Neural cell (in vitro differentiated cells): ENCODE measurements around the gene AKAP14. TPM values are rescaled to one million over a fixed set of nuclear protein-coding genes. Genes with fewer than 3 reads are reported as not detected.

Experiments
- H2AFZ ChIP-seq: fragments of 200-600, 300-800 bp; sonication (generic), shearing (Covaris generic); 2 replicates; pipeline ENCODE4 v1.6.0; 2014; ENCODE audit warnings: low read depth, mild to moderate bottlenecking, antibody characterized with exemption, low read length, moderate library complexity
- H3F3A ChIP-seq: fragments of 200-600 bp; shearing (Covaris generic); 2 replicates; pipeline ENCODE4 v1.6.1; 2016; ENCODE audit warnings: mild to moderate bottlenecking, moderate library complexity, mixed read lengths, antibody characterized with exemption, low read length; ENCODE audit not compliant: insufficient read depth, poor library complexity, severe bottlenecking
- H3K27ac ChIP-seq: fragments of 200-600, 300-800 bp; sonication (generic), shearing (Covaris generic); 2 replicates; pipeline ENCODE4 v1.5.1; 2014; ENCODE audit warnings: mild to moderate bottlenecking, low read length, moderate library complexity
- H3K27me3 ChIP-seq: fragments of 300-800, 200-600 bp; sonication (generic), shearing (Covaris generic); 2 replicates; pipeline ENCODE4 v1.6.0; 2014; ENCODE audit warnings: mild to moderate bottlenecking, low read depth, low read length, moderate library complexity; ENCODE audit not compliant: insufficient read depth
- H3K36me3 ChIP-seq: fragments of 300-800, 200-600 bp; sonication (generic), shearing (Covaris generic); 2 replicates; pipeline ENCODE4 v1.5.1; 2014; ENCODE audit warnings: mild to moderate bottlenecking, antibody characterized with exemption, low read length, moderate library complexity; ENCODE audit not compliant: insufficient read depth
- H3K4me2 ChIP-seq: fragments of 300-800, 200-600 bp; sonication (generic), shearing (Covaris generic); 2 replicates; pipeline ENCODE4 v1.6.0; 2014; ENCODE audit warnings: mild to moderate bottlenecking, low read length
- H3K4me3 ChIP-seq: fragments of 300-800, 200-600 bp; sonication (generic), shearing (Covaris generic); 2 replicates; pipeline ENCODE4 v1.5.1; 2014; ENCODE audit warnings: mild to moderate bottlenecking, low read length, moderate library complexity
- H3K79me2 ChIP-seq: fragments of 200-600 bp; shearing (Covaris generic); replicated peaks from 2 replicates; pipeline ENCODE4 v1.6.0; 2014; ENCODE audit warnings: mild to moderate bottlenecking, low read length, moderate library complexity; ENCODE audit not compliant: insufficient read depth
- H3K9ac ChIP-seq: fragments of 300-800, 200-600 bp; sonication (generic), shearing (Covaris generic); 2 replicates; pipeline ENCODE4 v1.6.1; 2016; ENCODE audit warnings: mild to moderate bottlenecking, low read length, mixed read lengths
- H3K9me2 ChIP-seq: fragments of 200-600 bp; shearing (Covaris generic); 2 replicates; pipeline ENCODE4 v1.6.1; 2016; ENCODE audit warnings: mild to moderate bottlenecking, low read length, mixed read lengths; ENCODE audit not compliant: insufficient read depth
- H3K9me3 ChIP-seq: fragments of 200-600, 300-800 bp; sonication (generic), shearing (Covaris generic); 2 replicates; pipeline ENCODE4 v1.6.1; 2016; ENCODE audit warnings: mild to moderate bottlenecking, mixed run types, low read length, moderate library complexity, mixed read lengths
- H4K20me1 ChIP-seq: fragments of 200-600 bp; shearing (Covaris generic); 2 replicates; pipeline ENCODE4 v1.6.1; 2016; ENCODE audit warnings: mild to moderate bottlenecking, mixed run types; ENCODE audit not compliant: insufficient read depth
- EP300 ChIP-seq: fragments of 450-650 bp; conservative IDR thresholded peaks from 2 replicates; pipeline ENCODE4 v1.6.1; 2014; ENCODE audit warnings: antibody characterized with exemption, mild to moderate bottlenecking, moderate library complexity; ENCODE audit not compliant: poor library complexity, severe bottlenecking
- EZH2 ChIP-seq: fragments of 200-600, 300-800 bp; shearing (Covaris generic), sonication (generic); IDR thresholded peaks from 2 replicates; pipeline ENCODE4 v1.6.1; 2014; ENCODE audit warnings: antibody characterized with exemption, low read length, borderline replicate concordance, mild to moderate bottlenecking; ENCODE audit not compliant: insufficient read depth, poor library complexity, severe bottlenecking
- MXI1 ChIP-seq: fragments of 450-650 bp; conservative IDR thresholded peaks from 2 replicates; pipeline ENCODE4 v1.6.1; 2014; ENCODE audit warnings: antibody characterized with exemption, mild to moderate bottlenecking; ENCODE audit not compliant: poor library complexity, severe bottlenecking
- POLR2AphosphoS5 ChIP-seq: IDR thresholded peaks from 2 replicates; pipeline ENCODE4 v1.6.1; 2012
- RAD21 ChIP-seq: fragments of 450-650 bp; conservative IDR thresholded peaks from 2 replicates; pipeline ENCODE4 v1.6.1; 2014; ENCODE audit warnings: antibody characterized with exemption, mild to moderate bottlenecking, moderate library complexity
- SMC3 ChIP-seq: fragments of 450-650 bp; conservative IDR thresholded peaks from 2 replicates; pipeline ENCODE4 v1.6.1; 2014; ENCODE audit warnings: antibody characterized with exemption, mild to moderate bottlenecking, moderate library complexity; ENCODE audit not compliant: poor library complexity
- TAF1 ChIP-seq: IDR thresholded peaks from 2 replicates; pipeline ENCODE4 v1.6.1; 2012; ENCODE audit warnings: low read depth
- polyA minus RNA-seq: library from RNA; depleted of rRNA, polyadenylated mRNA; stranded (reverse); fragments of >200 nt; gene quantifications from 2 replicates; pipeline ENCODE4 v1.2.3, GENCODE V29; 2014
- polyA plus RNA-seq: library from polyadenylated mRNA; depleted of rRNA; stranded (reverse); fragments of >200 nt; gene quantifications from 2 replicates; pipeline ENCODE4 v1.2.3, GENCODE V29; 2014
- TF ChIP-seq, protein P1 (sequence below): IDR thresholded peaks from 2 replicates; pipeline ENCODE4 v1.6.1; 2012; ENCODE audit warnings: borderline replicate concordance
- TF ChIP-seq, protein P2 (sequence below): fragments of 450-650 bp; IDR thresholded peaks from 2 replicates; pipeline ENCODE4 v1.5.1; 2014; ENCODE audit warnings: antibody characterized with exemption, mild to moderate bottlenecking, moderate library complexity; ENCODE audit not compliant: poor library complexity, severe bottlenecking

Gene AKAP14
- 4.2 TPM in 1 of 2 replicates, not detected in the other for polyA plus RNA-seq
- 4.6 TPM in 1 of 2 replicates, not detected in the other for polyA minus RNA-seq

DNA sequence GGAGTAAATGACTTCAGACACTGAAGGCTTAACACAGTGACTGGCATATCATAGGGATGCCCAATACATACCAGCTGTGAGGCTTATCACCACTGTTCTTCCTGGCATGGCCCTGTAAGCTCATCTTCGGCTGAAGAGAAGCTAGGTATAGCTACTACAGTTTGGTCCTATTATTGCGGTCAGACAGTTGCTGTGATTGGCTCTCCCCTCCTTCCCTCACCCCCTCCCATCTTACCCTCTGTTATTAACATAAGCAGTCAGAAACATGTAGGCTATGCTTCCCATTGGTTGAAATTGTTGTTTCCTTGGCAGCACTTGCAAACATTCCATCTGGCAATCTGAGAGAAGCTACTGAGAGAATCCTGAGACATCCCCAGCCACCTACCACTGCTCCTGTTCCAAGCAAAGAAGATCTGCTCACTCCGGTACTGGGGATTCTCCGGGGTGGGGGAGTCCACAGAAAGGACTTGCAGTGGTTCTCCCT lies at the start of gene AKAP14:
TSS of gene AKAP14 (plus strand) at position 51 of the 484 bp plus-strand sequence. CDS start 7,331 bp downstream, outside the sequence.
- H2AFZ ChIP-seq: no peak within 1 kb of the TSS
- H3K9ac ChIP-seq: no peak within 1 kb of the TSS
- no peaks in the 10 kb centered on the region for H3K79me2 ChIP-seq
- no peaks in the 10 kb centered on the region for H3K9me3 ChIP-seq
- H4K20me1 ChIP-seq: no peaks in the 10 kb centered on the region
- no peak within 1 kb of the TSS for H3K4me2 ChIP-seq
- TF ChIP-seq EP300 (no peak), MXI1 (no peak)
- H3K9me2 ChIP-seq: no peaks in the 10 kb centered on the region
- no peaks in the 10 kb centered on the region for H3K36me3 ChIP-seq
- no peak within 1 kb of the TSS for H3K27ac ChIP-seq
- no peak within 1 kb of the TSS for H3K4me3 ChIP-seq
- H3K27me3 ChIP-seq: no peaks in the 10 kb centered on the region
- no peaks in the 10 kb centered on the region for H3F3A ChIP-seq

DNA sequence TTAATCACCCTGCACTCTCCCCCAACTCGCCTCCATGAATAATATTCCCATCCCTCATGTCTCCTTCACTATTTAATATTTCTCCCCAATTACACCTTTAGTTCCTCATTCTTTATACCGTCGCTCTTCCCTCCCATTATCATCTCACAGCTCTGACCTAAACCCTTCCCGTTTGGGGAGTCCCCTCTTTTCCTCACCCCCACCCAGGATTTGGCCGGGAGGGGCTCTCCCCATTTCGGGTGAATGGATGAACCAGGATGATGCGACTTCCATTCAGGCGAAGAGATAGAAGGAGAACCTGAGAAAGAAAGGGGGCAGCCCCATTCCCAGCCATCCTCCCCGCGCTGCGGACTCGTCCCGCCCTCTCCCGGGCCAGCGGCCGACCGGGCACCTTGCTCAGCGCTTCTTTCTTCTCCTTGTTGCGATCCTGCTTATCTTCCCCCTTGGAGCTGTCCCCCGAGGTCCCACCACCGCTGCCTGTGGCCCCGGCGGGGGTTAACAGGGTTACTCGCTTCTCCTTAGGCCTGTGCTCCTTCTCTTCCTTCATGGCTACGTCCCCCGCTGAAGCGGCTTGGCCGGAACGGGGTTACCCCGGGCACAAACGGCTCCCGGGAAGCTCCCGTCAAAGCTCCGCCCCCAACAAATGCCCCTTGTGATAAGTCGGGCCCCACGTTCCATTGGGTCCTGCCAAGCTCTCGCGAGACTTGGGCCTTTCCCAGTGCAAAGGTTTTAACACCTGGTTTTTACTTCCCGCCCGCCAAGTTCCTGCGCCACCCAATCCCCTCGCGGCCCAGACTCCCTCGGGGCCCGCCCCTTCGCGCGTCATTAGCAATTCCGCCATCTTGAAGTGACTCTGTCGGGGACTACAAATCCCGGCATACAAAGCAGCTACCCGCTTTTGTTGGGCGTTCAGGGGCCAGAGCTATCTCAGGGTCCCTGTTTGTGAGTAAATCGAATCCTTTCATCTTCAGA lies 43.0 kb upstream of the AKAP14 start, which contains the start of gene UPF3B:
TSS of gene UPF3B (minus strand) at position 582 of the 972 bp plus-strand sequence. CDS start at position 547, 35 bp downstream.
- Histone ChIP-seq H4K20me1 (no peaks in the 10 kb centered on the region), H3K4me2 (peak within 1 kb of the TSS; percentile 62), H3K36me3 (no peaks in the 10 kb centered on the region), H3K27me3 (no peaks in the 10 kb centered on the region), H3K9ac (peak within 1 kb of the TSS; percentile 83), H3K9me2 (no peaks in the 10 kb centered on the region), H2AFZ (peak within 1 kb of the TSS; percentile 51), H3F3A (no peaks in the 10 kb centered on the region), H3K79me2 (peaks cover 17% of the 10 kb centered on the region), H3K4me3 (peak within 1 kb of the TSS; percentile 78), H3K9me3 (no peaks in the 10 kb centered on the region), H3K27ac (peak within 1 kb of the TSS; percentile 84)
- TF ChIP-seq, protein P1, sequence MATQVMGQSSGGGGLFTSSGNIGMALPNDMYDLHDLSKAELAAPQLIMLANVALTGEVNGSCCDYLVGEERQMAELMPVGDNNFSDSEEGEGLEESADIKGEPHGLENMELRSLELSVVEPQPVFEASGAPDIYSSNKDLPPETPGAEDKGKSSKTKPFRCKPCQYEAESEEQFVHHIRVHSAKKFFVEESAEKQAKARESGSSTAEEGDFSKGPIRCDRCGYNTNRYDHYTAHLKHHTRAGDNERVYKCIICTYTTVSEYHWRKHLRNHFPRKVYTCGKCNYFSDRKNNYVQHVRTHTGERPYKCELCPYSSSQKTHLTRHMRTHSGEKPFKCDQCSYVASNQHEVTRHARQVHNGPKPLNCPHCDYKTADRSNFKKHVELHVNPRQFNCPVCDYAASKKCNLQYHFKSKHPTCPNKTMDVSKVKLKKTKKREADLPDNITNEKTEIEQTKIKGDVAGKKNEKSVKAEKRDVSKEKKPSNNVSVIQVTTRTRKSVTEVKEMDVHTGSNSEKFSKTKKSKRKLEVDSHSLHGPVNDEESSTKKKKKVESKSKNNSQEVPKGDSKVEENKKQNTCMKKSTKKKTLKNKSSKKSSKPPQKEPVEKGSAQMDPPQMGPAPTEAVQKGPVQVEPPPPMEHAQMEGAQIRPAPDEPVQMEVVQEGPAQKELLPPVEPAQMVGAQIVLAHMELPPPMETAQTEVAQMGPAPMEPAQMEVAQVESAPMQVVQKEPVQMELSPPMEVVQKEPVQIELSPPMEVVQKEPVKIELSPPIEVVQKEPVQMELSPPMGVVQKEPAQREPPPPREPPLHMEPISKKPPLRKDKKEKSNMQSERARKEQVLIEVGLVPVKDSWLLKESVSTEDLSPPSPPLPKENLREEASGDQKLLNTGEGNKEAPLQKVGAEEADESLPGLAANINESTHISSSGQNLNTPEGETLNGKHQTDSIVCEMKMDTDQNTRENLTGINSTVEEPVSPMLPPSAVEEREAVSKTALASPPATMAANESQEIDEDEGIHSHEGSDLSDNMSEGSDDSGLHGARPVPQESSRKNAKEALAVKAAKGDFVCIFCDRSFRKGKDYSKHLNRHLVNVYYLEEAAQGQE: peak; percentile 5
- peak; percentile 14 for TF ChIP-seq RAD21
- TF ChIP-seq EZH2: no peak
- TF ChIP-seq, protein P2, sequence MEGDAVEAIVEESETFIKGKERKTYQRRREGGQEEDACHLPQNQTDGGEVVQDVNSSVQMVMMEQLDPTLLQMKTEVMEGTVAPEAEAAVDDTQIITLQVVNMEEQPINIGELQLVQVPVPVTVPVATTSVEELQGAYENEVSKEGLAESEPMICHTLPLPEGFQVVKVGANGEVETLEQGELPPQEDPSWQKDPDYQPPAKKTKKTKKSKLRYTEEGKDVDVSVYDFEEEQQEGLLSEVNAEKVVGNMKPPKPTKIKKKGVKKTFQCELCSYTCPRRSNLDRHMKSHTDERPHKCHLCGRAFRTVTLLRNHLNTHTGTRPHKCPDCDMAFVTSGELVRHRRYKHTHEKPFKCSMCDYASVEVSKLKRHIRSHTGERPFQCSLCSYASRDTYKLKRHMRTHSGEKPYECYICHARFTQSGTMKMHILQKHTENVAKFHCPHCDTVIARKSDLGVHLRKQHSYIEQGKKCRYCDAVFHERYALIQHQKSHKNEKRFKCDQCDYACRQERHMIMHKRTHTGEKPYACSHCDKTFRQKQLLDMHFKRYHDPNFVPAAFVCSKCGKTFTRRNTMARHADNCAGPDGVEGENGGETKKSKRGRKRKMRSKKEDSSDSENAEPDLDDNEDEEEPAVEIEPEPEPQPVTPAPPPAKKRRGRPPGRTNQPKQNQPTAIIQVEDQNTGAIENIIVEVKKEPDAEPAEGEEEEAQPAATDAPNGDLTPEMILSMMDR: no peak
- peak; percentile 43 for TF ChIP-seq MXI1
- TF ChIP-seq TAF1: no peak
- TF ChIP-seq SMC3: peak; percentile 29
- TF ChIP-seq EP300: no peak
- peak; percentile 68 for TF ChIP-seq POLR2AphosphoS5
